ENCODE data around the gene EXOC4.

EXOC4 gene

DNA sequence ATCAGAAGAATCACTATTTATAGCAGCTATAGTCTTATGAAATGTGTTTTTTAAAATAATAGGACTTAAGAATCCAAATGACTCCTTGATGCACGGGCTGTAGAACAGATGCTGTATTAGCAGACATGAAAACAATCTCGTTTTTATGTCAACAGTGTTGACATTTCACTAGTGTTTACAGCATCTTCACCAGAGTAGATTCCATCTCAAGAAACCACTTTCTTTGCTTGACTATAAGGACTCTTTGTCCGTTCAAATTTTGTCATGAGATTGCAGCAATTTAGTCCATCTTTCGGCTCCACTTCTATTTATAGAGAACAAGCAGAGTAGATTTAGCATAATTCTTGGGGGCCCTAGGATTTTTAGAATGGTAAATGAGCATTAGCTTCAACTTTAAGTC lies 295.1 kb downstream of the EXOC4 start:
- no peak for DNase-seq (ENCODE audit: low read depth in 2 of 2)
- TF ChIP-seq, protein P1, sequence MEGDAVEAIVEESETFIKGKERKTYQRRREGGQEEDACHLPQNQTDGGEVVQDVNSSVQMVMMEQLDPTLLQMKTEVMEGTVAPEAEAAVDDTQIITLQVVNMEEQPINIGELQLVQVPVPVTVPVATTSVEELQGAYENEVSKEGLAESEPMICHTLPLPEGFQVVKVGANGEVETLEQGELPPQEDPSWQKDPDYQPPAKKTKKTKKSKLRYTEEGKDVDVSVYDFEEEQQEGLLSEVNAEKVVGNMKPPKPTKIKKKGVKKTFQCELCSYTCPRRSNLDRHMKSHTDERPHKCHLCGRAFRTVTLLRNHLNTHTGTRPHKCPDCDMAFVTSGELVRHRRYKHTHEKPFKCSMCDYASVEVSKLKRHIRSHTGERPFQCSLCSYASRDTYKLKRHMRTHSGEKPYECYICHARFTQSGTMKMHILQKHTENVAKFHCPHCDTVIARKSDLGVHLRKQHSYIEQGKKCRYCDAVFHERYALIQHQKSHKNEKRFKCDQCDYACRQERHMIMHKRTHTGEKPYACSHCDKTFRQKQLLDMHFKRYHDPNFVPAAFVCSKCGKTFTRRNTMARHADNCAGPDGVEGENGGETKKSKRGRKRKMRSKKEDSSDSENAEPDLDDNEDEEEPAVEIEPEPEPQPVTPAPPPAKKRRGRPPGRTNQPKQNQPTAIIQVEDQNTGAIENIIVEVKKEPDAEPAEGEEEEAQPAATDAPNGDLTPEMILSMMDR (IDR thresholded peaks at IDR 0.05; ENCODE audit: low read depth, low read length), result no peak
- no peak overlapping the region for H3K4me3 ChIP-seq (replicated peaks in 1 of 2; ENCODE audit: low read depth in 2 of 2, low read length in 2 of 2)

GRCh38 chr7:133549633-133550032 lies 296.8 kb downstream of the EXOC4 start:
- no peak overlapping the region for H3K4me3 ChIP-seq (replicated peaks in 1 of 2; ENCODE audit: low read depth in 2 of 2, low read length in 2 of 2)
- TF ChIP-seq, protein P1 (IDR thresholded peaks at IDR 0.05; ENCODE audit: low read depth, low read length), result no peak
- DNase-seq (ENCODE audit: low read depth in 2 of 2), result no peak

DNA sequence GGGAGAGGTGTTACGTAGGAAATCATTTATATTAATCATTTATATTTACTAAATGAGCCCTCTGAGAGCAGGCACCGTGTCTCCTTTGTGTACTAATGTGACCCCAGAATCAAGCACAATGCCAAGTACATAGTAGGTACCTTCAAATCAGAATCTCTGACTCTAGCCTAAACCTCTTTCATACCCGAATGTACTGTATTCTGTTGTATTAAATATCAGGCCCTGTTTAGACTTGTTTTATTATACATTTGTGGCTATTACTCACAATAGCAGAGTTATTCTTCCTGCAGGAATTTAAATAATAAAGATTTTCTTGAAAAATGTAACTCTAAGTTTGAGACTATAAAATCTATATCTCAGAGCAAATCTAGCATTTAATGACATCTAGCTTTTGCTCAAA lies 297.3 kb downstream of the EXOC4 start:
- TF ChIP-seq, protein P1 (IDR thresholded peaks at IDR 0.05; ENCODE audit: low read depth, low read length), result no peak
- no peak for DNase-seq (ENCODE audit: low read depth in 2 of 2)
- no peak overlapping the region for H3K4me3 ChIP-seq (replicated peaks in 1 of 2; ENCODE audit: low read depth in 2 of 2, low read length in 2 of 2)

DNA sequence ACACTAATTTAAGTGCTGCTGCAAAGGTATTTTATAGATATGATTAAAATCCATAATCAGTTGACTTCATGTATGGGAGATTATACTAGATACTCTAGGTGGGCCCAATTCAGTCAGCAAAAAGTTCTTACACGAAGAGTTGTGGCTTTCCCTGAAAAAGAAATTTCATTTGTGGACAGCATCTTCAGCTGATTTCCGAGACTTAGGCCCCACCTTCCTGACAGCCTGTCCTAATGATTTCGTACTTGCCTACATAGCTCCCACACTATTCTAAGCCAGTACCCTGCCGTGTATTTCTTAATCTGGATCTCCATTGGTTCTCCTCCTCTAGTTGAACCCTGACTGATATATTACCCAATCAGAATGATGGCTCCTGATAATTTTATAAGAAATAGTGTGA lies 297.9 kb downstream of the EXOC4 start:
- TF ChIP-seq, protein P1 (IDR thresholded peaks at IDR 0.05; ENCODE audit: low read depth, low read length), result no peak
- no peak overlapping the region for H3K4me3 ChIP-seq (replicated peaks in 1 of 2; ENCODE audit: low read depth in 2 of 2, low read length in 2 of 2)
- DNase-seq (ENCODE audit: low read depth in 2 of 2), result no peak

GRCh38 chr7:133551466-133551865 lies 298.6 kb downstream of the EXOC4 start:
- DNase-seq (ENCODE audit: low read depth in 2 of 2), result no peak
- H3K4me3 ChIP-seq (replicated peaks in 1 of 2; ENCODE audit: low read depth in 2 of 2, low read length in 2 of 2), result no peak overlapping the region
- TF ChIP-seq, protein P1 (IDR thresholded peaks at IDR 0.05; ENCODE audit: low read depth, low read length), result no peak

GRCh38 chr7:133552079-133552478 lies 299.2 kb downstream of the EXOC4 start:
- H3K4me3 ChIP-seq (replicated peaks in 1 of 2; ENCODE audit: low read depth in 2 of 2, low read length in 2 of 2), result no peak overlapping the region
- TF ChIP-seq, protein P1 (IDR thresholded peaks at IDR 0.05; ENCODE audit: low read depth, low read length), result no peak
- no peak for DNase-seq (ENCODE audit: low read depth in 2 of 2)

- no peak overlapping the region for H3K4me3 ChIP-seq (replicated peaks in 1 of 2; ENCODE audit: low read depth in 2 of 2, low read length in 2 of 2)
- DNase-seq (ENCODE audit: low read depth in 2 of 2), result no peak
- TF ChIP-seq, protein P1 (IDR thresholded peaks at IDR 0.05; ENCODE audit: low read depth, low read length), result no peak
These were observed 301.5 kb downstream of the EXOC4 start for GRCh38 chr7:133554330-133554729.

All from cardiac fibroblast (primary cell).